ENCODE data around the gene NDUFS8.

NDUFS8 gene

GRCh38 chr11:68043349-68044144 lies 13.1 kb downstream of the NDUFS8 start:
- H3K4me3 ChIP-seq (ENCODE audit: control insufficient read depth, low read depth, low read length): no peak overlapping the region
- no peak for DNase-seq (ENCODE audit: low read depth)
- TF ChIP-seq, protein P1, sequence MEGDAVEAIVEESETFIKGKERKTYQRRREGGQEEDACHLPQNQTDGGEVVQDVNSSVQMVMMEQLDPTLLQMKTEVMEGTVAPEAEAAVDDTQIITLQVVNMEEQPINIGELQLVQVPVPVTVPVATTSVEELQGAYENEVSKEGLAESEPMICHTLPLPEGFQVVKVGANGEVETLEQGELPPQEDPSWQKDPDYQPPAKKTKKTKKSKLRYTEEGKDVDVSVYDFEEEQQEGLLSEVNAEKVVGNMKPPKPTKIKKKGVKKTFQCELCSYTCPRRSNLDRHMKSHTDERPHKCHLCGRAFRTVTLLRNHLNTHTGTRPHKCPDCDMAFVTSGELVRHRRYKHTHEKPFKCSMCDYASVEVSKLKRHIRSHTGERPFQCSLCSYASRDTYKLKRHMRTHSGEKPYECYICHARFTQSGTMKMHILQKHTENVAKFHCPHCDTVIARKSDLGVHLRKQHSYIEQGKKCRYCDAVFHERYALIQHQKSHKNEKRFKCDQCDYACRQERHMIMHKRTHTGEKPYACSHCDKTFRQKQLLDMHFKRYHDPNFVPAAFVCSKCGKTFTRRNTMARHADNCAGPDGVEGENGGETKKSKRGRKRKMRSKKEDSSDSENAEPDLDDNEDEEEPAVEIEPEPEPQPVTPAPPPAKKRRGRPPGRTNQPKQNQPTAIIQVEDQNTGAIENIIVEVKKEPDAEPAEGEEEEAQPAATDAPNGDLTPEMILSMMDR (IDR thresholded peaks at IDR 0.05; ENCODE audit: control insufficient read depth, insufficient read depth, low read depth, low read length, missing control alignments): no peak

DNA sequence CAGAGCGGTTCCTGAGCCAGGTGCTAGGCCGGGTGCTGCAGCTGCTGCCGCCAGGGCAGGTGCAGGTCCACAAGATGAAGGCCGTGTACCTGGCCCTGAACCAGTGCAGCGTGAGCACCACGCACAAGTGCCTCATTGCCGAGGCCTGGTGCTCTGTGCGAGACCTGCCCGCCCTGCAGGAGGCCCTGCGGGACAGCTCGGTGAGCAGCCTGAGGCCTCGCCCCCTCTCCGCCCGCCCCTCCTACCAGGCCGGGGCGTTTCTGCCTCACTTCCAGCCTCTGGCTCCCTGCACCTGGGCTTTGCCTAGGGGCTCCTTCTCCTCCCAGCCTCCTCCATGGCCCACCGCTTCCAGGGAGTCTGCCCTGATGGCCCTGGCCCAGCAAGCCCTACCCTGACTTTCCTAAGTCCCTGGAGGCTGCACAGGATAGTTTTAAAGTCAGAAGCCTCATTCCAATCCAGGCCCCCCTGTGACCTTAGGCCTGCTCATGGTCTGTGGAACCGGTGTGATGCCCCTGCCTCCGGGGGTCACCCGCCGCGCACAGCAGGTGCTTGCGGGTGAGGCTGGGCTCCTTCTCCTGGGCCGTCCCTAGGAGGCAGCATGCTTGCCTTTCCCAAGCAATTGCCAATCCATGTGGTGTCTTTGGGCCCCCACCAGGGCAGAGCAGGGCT lies 13.8 kb downstream of the NDUFS8 start:
- DNase-seq (ENCODE audit: low read depth): no peak
- no peak overlapping the region for H3K4me3 ChIP-seq (ENCODE audit: control insufficient read depth, low read depth, low read length)
- TF ChIP-seq, protein P1 (IDR thresholded peaks at IDR 0.05; ENCODE audit: control insufficient read depth, insufficient read depth, low read depth, low read length, missing control alignments): no peak

DNA sequence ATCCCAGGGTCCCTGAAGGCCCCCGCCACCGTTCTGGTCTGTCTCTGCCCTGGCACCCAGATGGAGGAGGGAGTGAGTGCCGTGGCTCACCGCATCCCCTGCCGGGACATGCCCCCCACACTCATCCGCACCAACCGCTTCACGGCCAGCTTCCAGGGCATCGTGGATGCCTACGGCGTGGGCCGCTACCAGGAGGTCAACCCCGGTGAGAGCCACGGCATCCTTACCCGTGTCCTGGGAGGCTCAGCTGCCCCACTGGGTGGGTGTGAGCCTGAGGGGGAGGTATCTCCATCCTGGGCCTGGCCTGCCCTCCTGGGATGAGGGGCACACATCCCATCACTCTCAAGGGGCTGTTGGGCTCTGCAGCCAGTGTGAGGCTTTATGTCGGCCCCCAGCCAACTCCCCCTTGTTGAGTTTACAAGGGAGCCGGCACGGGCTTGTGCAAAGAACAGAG lies 14.4 kb downstream of the NDUFS8 start:
- TF ChIP-seq, protein P1 (IDR thresholded peaks at IDR 0.05; ENCODE audit: control insufficient read depth, insufficient read depth, low read depth, low read length, missing control alignments): no peak
- no peak for DNase-seq (ENCODE audit: low read depth)
- no peak overlapping the region for H3K4me3 ChIP-seq (ENCODE audit: control insufficient read depth, low read depth, low read length)

DNA sequence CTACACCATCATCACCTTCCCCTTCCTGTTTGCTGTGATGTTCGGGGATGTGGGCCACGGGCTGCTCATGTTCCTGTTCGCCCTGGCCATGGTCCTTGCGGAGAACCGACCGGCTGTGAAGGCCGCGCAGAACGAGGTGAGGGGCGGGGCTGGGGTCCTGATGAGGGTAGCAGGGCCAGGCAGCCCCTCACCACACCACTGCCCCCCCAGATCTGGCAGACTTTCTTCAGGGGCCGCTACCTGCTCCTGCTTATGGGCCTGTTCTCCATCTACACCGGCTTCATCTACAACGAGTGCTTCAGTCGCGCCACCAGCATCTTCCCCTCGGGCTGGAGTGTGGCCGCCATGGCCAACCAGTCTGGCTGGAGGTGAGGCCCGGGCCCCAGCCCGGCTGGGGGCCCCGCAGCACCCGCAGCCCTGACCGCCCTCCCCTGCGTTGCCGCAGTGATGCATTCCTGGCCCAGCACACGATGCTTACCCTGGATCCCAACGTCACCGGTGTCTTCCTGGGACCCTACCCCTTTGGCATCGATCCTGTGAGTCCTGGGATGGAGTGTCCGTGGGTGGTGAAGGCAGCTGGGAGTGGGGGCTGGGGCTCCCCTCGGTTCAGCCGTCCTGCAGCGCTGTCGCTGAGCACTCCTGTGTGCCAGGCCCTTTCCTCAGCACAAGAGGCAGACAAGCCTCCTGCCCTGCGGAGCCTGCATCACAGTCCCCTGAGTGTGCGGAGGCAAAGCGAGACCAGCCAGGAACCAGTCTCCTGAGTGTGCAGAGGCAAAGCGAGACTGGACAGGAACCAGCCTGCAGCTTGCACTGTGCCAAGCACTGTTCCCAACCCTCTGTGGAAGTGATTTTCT lies 17.2 kb downstream of the NDUFS8 start:
- TF ChIP-seq, protein P1 (IDR thresholded peaks at IDR 0.05; ENCODE audit: control insufficient read depth, insufficient read depth, low read depth, low read length, missing control alignments): no peak
- no peak for DNase-seq (ENCODE audit: low read depth)
- H3K4me3 ChIP-seq (ENCODE audit: control insufficient read depth, low read depth, low read length): no peak overlapping the region

DNA sequence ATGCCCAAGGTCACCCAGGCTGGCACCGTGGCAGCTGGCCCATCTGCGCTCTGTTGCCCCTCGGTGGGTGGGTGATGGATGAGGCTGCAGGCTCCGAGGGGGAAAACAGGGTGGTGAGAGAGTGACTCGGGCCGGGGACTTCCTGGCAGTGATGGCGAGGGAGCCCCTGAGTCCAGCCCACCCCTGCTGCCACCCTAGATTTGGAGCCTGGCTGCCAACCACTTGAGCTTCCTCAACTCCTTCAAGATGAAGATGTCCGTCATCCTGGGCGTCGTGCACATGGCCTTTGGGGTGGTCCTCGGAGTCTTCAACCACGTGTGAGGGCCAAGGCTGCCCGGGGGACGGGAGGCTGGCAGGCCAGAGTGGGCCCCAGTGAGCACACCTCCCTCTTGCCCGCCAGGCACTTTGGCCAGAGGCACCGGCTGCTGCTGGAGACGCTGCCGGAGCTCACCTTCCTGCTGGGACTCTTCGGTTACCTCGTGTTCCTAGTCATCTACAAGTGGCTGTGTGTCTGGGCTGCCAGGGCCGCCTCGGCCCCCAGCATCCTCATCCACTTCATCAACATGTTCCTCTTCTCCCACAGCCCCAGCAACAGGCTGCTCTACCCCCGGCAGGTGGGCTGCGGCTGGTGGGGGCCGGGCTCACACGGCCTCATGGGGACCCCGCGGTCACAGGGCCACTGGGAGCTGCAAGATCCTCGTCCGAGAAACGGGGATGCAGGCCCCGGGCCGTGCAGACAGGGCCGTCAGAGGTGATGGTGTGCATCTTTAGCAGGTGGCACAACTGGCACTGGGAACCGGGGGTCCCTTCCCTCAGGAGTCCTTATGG lies 18.4 kb downstream of the NDUFS8 start:
- TF ChIP-seq, protein P1 (IDR thresholded peaks at IDR 0.05; ENCODE audit: control insufficient read depth, insufficient read depth, low read depth, low read length, missing control alignments): no peak
- no peak for DNase-seq (ENCODE audit: low read depth)
- H3K4me3 ChIP-seq (ENCODE audit: control insufficient read depth, low read depth, low read length): no peak overlapping the region

Data from AG09309 (cell line).